Measurements from ENCODE around the gene C5.

C5 gene

GRCh38 chr9:121075251-121076036 lies 25.4 kb upstream of the C5 start:
- TF ChIP-seq EZH2phosphoT487 (IDR thresholded peaks at IDR 0.05; ENCODE audit: borderline replicate concordance) = no peak
- TF ChIP-seq CTCF (conservative IDR thresholded peaks at IDR 0.05; ENCODE audit: low read length) = 0 out of 2 replicates have a peak, but pooled peaks have one; percentile 30
- 0 out of 2 replicates have a peak, but pooled peaks cover 5% of the 10 kb centered on the region for H3K36me3 ChIP-seq (ENCODE audit: insufficient read depth, low read length)
- H3K27me3 ChIP-seq (ENCODE audit: insufficient read depth, low read length, poor library complexity, severe bottlenecking) = no peaks in the 10 kb centered on the region
- H3K79me2 ChIP-seq (ENCODE audit: insufficient read depth, low read length) = peaks cover 72% of the 10 kb centered on the region
- peak overlapping the region; percentile 80 for H3K4me2 ChIP-seq (ENCODE audit: low read depth, low read length, poor library complexity, severe bottlenecking)
- H3K9me3 ChIP-seq (ENCODE audit: insufficient read depth, low read depth, low read length) = no peaks in the 10 kb centered on the region
- no peaks in the 10 kb centered on the region for H3K9me2 ChIP-seq (replicated peaks; ENCODE audit: low read depth, low read length)
- H4K20me1 ChIP-seq (ENCODE audit: insufficient read depth, low read length, poor library complexity, severe bottlenecking) = peaks cover 31% of the 10 kb centered on the region
- peaks cover 5% of the 10 kb centered on the region; the same call in 1 of the 2 replicates for H3F3A ChIP-seq (ENCODE audit: low read depth)
- H3K4me3 ChIP-seq (ENCODE audit: low read length, poor library complexity, severe bottlenecking) = peak overlapping the region; percentile 91
- H3K4me1 ChIP-seq (ENCODE audit: insufficient read depth, low read length, poor library complexity, severe bottlenecking) = peaks cover 62% of the 10 kb centered on the region
- peak overlapping the region; percentile 94 for H2AFZ ChIP-seq (ENCODE audit: low read length)
- H3K9ac ChIP-seq (ENCODE audit: low read depth, low read length, poor library complexity, severe bottlenecking) = peak overlapping the region; percentile 94

GRCh38 chr9:121074370-121075250 lies 24.5 kb upstream of the C5 start, which contains the start of gene CNTRL:
Gene CNTRL, plus strand, starts transcription at chr9:121074955. Its CDS starts 13,372 bp downstream, at chr9:121088327.
- TF ChIP-seq CTCF (conservative IDR thresholded peaks at IDR 0.05; ENCODE audit: low read length) = no peak
- TF ChIP-seq EZH2phosphoT487 (IDR thresholded peaks at IDR 0.05; ENCODE audit: borderline replicate concordance) = no peak
- peaks cover 5% of the 10 kb centered on the region; the same call in 1 of the 2 replicates for H3F3A ChIP-seq (ENCODE audit: low read depth)
- H3K9me3 ChIP-seq (ENCODE audit: insufficient read depth, low read depth, low read length) = no peaks in the 10 kb centered on the region
- peak within 1 kb of the TSS; percentile 94 for H2AFZ ChIP-seq (ENCODE audit: low read length)
- H3K27me3 ChIP-seq (ENCODE audit: insufficient read depth, low read length, poor library complexity, severe bottlenecking) = no peaks in the 10 kb centered on the region
- peak within 1 kb of the TSS; percentile 91 for H3K4me3 ChIP-seq (ENCODE audit: low read length, poor library complexity, severe bottlenecking)
- H3K79me2 ChIP-seq (ENCODE audit: insufficient read depth, low read length) = peaks cover 64% of the 10 kb centered on the region
- peaks cover 57% of the 10 kb centered on the region for H3K4me1 ChIP-seq (ENCODE audit: insufficient read depth, low read length, poor library complexity, severe bottlenecking)
- no peaks in the 10 kb centered on the region for H3K36me3 ChIP-seq (ENCODE audit: insufficient read depth, low read length)
- H4K20me1 ChIP-seq (ENCODE audit: insufficient read depth, low read length, poor library complexity, severe bottlenecking) = peaks cover 26% of the 10 kb centered on the region
- peak within 1 kb of the TSS; percentile 80 for H3K4me2 ChIP-seq (ENCODE audit: low read depth, low read length, poor library complexity, severe bottlenecking)
- H3K9me2 ChIP-seq (replicated peaks; ENCODE audit: low read depth, low read length) = no peaks in the 10 kb centered on the region
- peak within 1 kb of the TSS; percentile 94 for H3K9ac ChIP-seq (ENCODE audit: low read depth, low read length, poor library complexity, severe bottlenecking)

GRCh38 chr9:121073038-121073437 lies 23.0 kb upstream of the C5 start:
- H4K20me1 ChIP-seq (ENCODE audit: insufficient read depth, low read length, poor library complexity, severe bottlenecking) = peaks cover 25% of the 10 kb centered on the region
- H3K9me2 ChIP-seq (replicated peaks; ENCODE audit: low read depth, low read length) = no peaks in the 10 kb centered on the region
- H2AFZ ChIP-seq (ENCODE audit: low read length) = no peak overlapping the region
- peak overlapping the region; percentile 94 for H3K9ac ChIP-seq (ENCODE audit: low read depth, low read length, poor library complexity, severe bottlenecking)
- H3K79me2 ChIP-seq (ENCODE audit: insufficient read depth, low read length) = peaks cover 48% of the 10 kb centered on the region
- peak overlapping the region; percentile 80 for H3K4me2 ChIP-seq (ENCODE audit: low read depth, low read length, poor library complexity, severe bottlenecking)
- H3F3A ChIP-seq (ENCODE audit: low read depth) = peaks cover 5% of the 10 kb centered on the region; the same call in 1 of the 2 replicates
- no peaks in the 10 kb centered on the region for H3K36me3 ChIP-seq (ENCODE audit: insufficient read depth, low read length)
- H3K27me3 ChIP-seq (ENCODE audit: insufficient read depth, low read length, poor library complexity, severe bottlenecking) = no peaks in the 10 kb centered on the region
- peaks cover 45% of the 10 kb centered on the region for H3K4me1 ChIP-seq (ENCODE audit: insufficient read depth, low read length, poor library complexity, severe bottlenecking)
- no peak for TF ChIP-seq EZH2phosphoT487 (IDR thresholded peaks at IDR 0.05; ENCODE audit: borderline replicate concordance)
- TF ChIP-seq CTCF (conservative IDR thresholded peaks at IDR 0.05; ENCODE audit: low read length) = no peak
- H3K4me3 ChIP-seq (ENCODE audit: low read length, poor library complexity, severe bottlenecking) = peak overlapping the region; percentile 91
- H3K9me3 ChIP-seq (ENCODE audit: insufficient read depth, low read depth, low read length) = peaks cover 7% of the 10 kb centered on the region; the same call in 1 of the 2 replicates

All from Loucy (cell line).